Measurements from ENCODE around the gene ONECUT1.

Gene ONECUT1

DNA sequence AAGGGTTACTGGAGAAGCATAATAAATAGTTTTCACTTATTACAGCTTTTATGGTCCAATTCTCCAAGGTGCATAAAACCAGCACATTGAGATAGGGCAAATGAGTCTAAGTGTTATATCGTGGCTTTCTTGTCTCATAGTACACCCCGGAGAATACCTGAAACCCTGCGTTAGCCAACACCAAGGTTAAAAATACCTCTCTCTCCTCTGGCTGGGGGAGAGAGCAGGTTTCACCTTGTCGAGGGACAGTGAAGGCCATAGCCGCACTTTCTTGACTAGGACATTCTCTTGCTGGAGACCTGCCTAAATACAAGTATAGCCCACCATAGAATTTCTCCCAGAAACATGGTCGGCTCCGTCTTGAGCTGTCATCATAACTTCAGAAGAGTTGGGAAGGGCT lies 59.5 kb downstream of the ONECUT1 start:
- no peak for DNase-seq

DNA sequence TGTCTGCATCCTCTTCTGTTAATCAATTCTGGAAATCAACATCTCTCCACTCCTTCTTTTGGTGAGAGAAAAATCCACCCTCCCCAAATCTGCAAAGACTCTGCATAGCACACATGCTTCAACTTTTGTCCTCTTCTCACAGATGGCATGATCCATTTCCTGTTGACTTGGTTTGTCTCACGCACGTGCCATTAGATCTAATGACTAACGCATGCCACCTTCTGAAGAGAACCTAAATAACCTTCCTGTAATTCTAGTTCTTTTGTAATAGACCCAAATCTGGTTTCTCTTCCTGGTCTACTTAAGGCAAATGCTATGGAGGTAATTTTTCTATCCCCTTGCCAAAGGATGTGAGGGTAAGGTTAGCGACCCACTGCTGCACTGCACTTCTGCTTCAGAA lies 60.0 kb downstream of the ONECUT1 start:
- no peak for DNase-seq

- no peak for DNase-seq
Observed at GRCh38 chr15:52728899-52729298, 61.2 kb downstream of the ONECUT1 start.

DNA sequence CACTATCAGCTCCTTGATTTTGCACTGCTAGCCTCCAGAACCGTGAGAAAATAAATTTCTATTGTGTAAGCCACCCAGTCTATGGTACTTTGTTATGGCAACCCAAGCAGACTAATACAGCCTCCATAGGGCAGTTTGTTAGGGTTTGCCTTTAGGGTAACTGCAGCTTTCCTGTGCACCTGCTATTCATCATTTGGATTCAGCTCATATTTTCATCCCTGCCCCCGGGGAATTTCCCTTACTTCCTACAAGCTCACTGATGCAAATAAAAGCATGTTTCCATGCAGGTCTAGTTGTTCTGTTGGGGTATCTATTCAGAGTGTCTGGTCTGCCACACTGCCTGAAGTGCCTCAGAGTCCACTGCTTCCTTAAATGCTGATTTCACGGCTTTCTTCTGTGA lies 62.3 kb downstream of the ONECUT1 start:
- DNase-seq = no peak

DNA sequence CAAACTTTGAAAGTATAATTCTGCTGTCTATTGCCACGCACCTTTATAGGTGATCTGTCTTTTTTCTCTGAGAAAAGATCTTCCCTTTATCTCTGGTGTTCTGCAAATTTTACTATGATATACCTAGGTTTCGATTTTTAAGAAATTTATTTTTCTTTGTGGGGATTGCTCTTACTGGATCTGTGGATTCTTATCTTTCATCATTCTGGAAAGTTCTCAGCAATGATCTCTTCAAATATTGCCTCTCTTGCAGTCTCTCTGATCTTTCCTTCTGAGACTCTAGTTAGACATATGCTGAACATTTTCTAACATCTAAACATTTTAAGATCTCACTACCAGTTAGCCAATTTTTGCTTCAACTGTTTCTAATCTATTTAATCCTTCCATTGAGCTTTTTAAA lies 63.9 kb downstream of the ONECUT1 start:
- no peak for DNase-seq

- no peak for DNase-seq
Observed at GRCh38 chr15:52718551-52718950, 71.6 kb downstream of the ONECUT1 start.

DNA sequence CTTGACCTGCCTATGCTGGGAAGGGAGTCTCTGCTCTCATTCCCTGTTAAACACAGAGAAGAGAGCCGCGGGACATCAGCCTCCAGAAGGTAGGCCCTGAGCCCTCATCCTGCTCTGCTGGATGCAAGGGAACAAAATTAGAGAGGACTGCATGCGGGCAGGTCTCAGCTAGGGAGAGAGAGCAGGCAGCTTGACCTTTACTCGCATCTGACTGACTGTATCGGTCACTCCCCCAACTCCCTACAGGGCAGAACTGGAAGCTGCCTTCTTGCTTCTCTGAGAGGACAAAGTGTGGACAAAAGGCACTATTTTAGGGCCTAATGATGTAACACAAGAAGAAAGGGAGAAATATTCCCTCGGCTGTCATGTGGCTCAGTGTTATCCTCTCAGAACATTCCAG lies 72.2 kb downstream of the ONECUT1 start:
- DNase-seq = no peak

- no peak for DNase-seq
Observed at GRCh38 chr15:52717481-52717880, 72.7 kb downstream of the ONECUT1 start.

DNA sequence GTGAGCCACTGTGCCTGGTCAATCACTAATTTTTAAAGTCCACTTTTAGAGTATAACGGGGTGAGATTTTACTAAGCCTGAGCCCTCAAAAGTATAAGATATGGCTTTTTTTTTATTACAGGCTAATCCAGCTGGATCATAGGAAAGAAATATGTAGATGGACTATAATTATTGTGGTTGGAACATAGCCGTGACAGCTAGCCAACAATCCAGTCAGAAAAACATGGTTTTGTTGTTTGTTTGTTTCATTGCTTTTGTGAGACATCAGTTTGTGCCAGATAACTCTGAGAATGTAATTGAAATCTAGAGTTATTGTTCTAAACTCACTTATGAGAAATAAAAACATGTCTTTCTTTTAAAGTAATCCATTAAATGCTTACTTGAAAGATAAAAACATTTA lies 73.6 kb downstream of the ONECUT1 start:
- no peak for DNase-seq

DNA sequence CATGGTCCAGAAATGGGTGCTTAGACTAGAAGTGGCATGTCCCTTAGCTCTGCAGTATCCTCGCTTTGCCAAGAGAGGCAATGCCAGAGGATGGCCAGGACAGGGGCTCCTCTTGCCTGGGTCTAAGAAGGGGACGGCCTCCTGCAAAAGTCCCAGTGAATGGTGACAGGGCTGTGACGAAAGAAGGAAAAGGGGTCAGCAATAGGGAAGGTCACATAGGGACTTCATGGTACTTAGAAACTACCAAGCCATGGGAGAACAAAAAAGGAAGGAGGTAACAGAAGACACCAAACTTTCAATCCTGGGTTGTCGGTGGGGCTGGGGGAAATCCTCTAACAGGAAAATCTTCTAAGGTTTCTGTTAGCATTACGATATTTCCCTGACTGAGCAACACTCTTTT lies 74.7 kb downstream of the ONECUT1 start:
- DNase-seq = no peak

DNA sequence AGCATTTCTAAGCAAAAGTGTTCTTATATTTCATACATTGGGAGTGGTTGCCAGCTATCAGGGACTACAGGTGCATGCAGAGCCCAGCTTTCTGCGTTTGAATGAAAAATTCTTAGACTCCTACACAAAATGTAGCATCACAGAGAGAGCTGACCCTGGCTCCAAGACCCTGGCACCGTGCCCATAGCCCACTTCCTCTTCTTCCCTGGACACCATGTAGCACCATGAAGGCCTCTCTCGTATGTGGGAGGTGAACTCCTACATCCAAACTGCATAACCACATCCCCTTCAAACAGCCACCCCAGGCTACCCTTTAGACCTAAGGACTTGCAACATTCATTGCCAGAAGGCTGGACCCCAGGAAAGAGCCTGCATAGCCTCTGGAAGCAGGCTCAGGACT lies 75.2 kb downstream of the ONECUT1 start:
- no peak for DNase-seq

DNA sequence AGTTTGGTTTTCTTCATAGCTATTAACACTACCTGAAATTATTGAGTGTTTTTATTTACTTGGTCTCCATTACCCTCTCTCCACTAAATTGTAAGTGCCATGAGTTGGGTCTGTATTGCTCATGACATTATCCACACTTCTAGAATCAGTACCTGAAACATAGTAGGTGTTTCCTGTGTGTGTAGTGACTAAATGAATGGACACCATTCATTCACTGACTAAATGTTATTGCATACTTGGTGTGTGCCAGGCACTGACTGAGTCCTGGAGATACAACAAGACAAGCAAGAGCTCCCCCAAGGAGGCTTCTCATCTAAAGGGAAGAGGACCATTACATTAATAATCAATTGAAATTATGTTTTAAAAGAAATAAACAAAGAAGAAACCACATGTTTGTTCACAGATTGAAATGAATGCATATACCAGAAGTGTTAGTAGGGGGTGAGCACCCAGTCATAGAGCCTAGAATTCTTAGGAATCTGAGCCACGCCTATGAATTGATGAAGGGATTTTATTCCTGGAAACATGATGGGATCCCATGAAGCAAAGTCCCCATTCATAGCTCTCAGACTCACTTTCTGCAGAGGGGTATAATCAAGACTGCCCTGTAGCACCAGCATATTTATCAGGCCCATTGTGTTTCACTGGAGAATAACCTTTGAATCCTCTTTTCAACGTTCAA lies 79.3 kb downstream of the ONECUT1 start:
- no peak for DNase-seq

DNA sequence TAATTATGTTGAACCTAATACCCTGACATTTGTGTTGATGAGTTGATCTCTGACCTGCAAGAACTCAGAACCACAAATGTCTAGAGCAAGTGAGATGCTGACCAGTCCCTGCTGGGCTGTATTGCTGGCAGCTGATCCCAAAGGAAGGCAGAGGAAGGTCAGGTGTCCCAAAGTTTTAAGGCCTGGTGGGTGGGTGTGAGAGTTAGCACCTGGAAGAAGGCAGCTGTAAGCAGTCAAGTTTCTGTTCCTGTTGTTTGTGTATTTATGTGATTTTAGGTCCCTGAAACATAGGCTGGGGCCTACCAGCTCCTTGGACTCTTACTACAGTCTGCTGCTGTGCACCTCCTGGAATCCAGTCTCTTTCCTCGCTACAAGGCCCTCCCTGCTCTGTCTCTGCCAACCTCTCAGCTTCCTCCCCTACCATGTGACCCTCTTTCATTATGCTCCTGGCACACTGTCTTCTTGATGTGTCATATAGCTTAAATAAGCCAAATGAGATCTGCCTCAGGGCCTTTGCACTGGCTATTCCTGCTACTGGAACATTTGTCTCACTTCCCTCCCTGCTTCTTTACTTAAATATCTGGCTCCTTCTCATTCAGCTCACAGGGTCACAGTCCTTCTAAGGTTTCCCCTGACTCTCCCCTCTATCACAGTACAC lies 80.0 kb downstream of the ONECUT1 start:
- no peak for DNase-seq

DNA sequence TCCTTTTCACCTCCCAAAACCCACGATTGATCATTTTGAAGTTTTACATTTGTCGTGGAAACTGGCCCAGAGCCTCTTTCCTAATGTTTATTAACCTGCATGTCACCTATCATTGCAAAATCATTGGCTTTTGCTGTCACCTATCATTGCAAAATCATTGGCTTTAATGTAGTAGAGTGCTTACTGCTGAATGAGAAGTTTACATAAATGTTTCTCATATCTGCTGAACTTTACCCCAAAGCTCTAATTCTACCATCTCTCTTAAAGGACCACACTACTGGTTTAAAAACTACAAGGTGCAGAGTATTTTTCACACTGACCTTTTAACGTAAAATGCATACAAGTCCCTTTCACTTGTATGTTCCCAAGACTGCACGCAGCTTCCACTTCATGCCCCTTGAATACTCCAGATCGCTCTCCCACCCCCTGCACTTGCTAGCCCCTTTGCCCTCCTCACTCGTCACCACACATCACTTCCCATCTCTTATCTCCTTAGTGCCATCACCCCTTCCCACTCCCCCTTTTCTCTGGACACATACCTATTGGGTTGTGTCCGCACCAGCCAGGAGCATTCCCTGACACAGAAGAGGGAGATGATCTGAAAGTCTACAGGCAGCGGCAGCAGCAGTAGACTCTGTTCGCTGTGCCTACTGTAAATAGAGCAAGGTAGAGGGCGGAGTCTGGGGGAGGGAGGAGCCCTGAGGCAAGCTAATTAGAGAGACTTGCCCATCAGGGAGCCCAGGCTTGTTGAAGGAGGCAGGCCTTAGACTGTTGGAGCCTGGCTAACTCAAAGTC lies 80.8 kb downstream of the ONECUT1 start:
- DNase-seq = no peak

All from NCI-H524 treated with DMSO at 0.1 percent for 48 hours (cell line).